GM12875 (cell line): ENCODE measurements around the gene SMIM1.
"Not testable (repeated sequence)": the region's sequence is repeated elsewhere in the genome, so short reads cannot be mapped to it uniquely, and the experiment has no call there.

Source experiments
- H3K4me3 ChIP-seq: one replicate; pipeline ENCODE4 v1.5.1; 2011; ENCODE audit warnings: low read depth, low read length, control low read depth
- TF ChIP-seq, protein P1 (sequence below): IDR thresholded peaks from 2 replicates; pipeline ENCODE4 v1.5.1; 2011; ENCODE audit warnings: low read depth, mild to moderate bottlenecking, control low read depth, inconsistent platforms, low read length, moderate library complexity, borderline replicate concordance; ENCODE audit not compliant: insufficient read depth

SMIM1 gene

DNA sequence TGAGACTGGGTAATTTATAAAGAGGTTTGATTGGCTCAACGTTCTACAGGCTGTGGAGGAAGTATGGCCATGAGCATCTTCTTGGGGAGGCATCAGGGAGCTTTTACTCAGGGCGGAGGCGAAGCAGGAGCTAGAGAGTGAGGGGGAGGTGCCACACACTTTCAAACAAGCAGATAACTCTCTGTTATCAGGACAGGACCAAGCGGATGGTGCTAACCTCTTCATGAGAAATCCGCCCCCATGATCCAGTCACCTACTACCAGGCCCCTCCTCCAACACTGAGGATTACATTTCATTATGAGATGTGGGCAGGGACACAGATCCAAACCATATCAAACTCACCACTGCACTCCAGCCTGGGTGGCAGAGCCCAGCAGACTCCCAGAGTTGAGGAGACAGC is 35.2 kb downstream of the SMIM1 start:
- no peak overlapping the region for H3K4me3 ChIP-seq
- TF ChIP-seq, protein P1, sequence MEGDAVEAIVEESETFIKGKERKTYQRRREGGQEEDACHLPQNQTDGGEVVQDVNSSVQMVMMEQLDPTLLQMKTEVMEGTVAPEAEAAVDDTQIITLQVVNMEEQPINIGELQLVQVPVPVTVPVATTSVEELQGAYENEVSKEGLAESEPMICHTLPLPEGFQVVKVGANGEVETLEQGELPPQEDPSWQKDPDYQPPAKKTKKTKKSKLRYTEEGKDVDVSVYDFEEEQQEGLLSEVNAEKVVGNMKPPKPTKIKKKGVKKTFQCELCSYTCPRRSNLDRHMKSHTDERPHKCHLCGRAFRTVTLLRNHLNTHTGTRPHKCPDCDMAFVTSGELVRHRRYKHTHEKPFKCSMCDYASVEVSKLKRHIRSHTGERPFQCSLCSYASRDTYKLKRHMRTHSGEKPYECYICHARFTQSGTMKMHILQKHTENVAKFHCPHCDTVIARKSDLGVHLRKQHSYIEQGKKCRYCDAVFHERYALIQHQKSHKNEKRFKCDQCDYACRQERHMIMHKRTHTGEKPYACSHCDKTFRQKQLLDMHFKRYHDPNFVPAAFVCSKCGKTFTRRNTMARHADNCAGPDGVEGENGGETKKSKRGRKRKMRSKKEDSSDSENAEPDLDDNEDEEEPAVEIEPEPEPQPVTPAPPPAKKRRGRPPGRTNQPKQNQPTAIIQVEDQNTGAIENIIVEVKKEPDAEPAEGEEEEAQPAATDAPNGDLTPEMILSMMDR: no peak

DNA sequence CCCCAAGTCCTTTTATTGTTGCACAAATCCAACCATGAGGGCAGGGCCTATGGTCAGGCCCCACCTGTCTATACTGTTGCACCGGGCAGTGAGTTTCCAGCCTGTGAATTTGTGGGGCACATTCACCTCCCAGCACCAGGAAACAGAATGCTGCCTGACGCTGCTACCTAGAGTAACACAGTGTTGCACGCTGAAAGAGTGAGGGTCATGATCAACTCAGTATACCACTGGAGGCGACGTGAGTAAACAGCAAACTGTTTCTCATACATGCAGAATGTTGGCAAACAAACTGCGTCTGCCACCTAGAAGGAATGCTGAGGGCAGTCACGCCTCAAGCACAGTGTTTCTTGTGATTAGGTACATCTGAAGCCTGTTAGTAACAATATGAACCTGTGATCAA is 37.1 kb downstream of the SMIM1 start:
- no peak overlapping the region for H3K4me3 ChIP-seq
- TF ChIP-seq, protein P1: no peak

DNA sequence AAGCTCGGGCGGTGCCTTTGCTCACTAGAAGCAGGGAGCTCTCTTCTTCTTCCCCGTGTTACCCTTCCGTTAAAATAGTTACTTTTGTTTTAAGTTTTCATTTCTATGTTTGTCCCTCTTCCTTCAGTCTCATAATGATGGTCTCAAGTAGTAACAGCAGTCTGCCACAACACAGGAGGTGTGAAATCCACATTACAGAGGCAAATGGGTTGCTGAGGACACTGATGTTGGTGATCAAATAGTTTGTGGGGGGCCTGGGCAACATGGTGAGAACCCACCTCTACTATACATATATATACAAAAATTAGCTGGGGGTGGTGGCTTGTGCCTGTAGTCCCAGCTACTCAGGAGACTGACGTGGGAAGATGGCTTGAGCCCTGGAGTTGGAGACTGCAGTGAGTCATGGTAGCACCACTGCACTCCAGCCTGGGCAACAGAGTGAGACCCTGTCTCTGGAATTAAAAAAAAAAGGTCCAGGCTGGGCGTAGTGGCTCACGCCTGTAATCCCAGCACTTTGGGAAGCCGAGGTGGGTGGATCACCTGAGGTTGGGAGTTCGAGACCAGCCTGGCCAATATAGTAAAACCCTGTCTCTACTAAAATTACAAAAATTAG is 37.7 kb downstream of the SMIM1 start:
- not testable (repeated sequence) for H3K4me3 ChIP-seq

DNA sequence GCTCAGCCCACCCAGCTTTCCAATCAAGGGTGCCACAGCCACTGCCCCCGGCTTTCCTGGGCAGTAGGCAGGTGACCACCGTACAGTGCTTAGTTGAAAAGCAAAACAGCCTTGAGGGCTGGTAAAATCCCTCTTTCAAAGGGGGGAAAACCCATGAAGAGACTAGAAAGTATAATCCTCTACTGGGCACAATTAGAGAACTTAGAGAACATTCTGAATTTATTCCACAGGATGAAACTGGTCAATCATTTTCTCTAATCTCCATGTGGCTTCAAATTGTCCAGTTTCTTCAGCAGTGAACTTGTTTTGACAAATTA is 39.0 kb downstream of the SMIM1 start:
- no peak overlapping the region for H3K4me3 ChIP-seq
- TF ChIP-seq, protein P1: no peak

DNA sequence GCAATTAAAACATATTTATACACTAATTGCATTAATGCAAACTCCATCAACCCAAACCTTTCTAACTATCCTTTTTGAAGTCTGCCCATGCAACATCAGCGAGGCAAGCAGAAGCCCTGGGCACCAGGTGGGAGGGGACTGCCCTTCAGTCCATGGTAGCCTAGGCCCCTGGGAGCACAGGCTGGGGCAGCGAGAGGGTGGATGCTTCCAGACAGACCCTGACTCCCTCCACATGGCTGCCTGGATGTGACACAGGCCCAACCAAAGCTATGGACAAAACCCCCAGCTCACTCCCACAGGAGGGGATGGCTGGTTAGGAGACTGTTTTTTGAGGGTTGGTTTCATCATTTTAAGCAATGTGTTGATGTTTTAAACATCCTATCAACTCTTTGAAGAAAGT is 41.5 kb downstream of the SMIM1 start:
- TF ChIP-seq, protein P1: no peak
- H3K4me3 ChIP-seq: no peak overlapping the region

DNA sequence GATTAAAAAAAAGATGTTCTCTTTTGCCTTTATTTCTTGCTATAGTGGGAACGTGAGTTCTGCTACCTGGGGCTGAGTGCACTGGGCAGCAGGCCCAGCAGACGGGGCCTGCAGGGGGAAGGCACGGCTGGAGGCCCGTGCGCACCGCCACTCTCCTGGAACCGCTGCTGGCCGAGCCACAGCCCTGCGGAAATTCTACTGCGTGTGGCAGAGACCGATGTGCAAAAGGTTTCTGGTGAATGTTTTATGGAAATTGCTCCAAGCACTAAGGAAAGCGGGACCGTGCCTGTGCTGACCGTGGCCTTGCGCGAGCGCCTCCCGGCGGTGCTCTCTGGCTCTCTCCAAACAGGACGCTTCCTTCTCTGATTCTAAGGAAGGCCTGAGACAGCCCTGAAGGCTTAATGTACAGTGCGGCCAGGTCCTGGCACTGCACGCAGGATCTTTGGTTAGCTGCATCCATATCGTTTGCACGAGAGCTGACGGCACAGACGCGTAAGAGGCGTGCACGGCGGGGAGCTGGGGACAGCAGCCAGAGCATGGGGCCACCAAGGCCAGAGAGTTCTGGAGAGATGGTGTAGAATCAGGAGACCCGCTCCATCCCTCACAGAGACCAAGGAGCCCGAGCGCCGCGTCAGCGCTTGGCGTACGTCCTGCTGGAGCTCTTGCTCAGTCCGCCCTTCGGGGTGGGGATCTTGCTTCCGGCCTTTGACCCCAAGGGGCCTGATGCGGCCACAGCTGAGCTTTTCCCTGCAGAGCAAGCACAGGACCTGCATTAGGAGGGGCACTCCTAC is 42.4 kb downstream of the SMIM1 start:
- H3K4me3 ChIP-seq: no peak overlapping the region
- TF ChIP-seq, protein P1: no peak

DNA sequence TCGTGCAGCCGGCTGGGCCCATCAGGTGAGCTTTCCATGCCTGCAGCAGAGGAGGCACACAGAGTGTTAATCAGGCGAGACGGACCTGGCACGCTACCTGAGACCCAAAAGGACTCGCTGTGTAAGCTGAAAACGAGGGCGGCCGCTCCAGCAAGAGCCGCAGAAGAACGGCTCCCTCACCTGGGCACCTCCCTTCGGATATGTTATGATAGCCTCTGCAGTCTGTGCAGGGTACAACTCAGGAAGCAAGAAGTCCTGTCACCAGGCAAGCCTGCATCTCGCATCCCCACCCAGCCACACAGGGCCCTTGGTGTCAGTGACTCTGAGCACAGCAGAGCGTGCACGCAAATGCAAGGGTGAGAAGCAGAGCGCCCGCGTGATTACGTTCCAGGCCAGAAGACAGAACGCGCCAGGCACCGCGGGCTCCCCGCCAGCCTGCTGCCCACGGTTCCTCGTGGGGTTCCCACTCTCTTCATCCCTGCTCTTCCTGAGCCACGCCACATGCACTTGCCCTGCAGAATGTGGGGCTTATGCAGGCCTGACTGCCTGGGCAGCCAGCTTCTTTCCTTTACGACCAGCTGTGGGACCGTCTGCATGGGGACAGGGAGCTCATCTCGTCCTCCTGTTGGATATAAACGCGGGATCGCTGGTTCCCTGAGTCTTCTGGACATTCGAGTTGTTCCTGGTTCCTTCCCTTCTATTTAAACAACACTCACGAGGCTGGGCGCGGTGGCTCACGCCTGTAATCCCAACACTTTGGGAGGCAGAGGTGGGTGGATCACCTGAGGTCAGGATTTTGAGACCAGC is 44.0 kb downstream of the SMIM1 start:
- TF ChIP-seq, protein P1: no peak
- H3K4me3 ChIP-seq: no peak overlapping the region
